Measurements from ENCODE around the gene HOXD8. TPM values are rescaled to one million over a fixed set of nuclear protein-coding genes. Genes with fewer than 3 reads are reported as not detected.

The HOXD8 gene
- total and polyA plus RNA-seq, 5 donors, result 0.11 to 0.63 (median 0.38) TPM

DNA sequence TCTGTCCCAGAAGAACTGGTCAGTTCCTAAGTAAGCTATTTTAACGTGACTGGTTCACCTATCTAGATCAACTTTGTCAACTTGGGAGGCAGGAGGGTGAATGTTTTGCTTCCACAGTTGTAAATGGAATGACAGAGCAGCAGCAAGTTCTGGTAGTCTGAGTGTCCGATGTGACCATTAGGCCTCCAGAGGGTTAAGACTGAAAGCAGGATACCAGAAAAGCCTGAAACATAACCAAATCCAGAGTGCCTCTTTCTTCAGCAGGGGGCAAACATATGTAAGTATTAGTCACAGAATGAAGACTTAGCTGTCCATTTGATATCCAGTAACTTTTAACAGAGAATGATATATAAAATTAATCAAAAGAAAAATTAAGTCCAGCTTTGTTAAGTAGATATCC, 36.8 kb downstream of the HOXD8 start:
- no peak overlapping the region for H3K4me3 ChIP-seq (ENCODE audit: low read length)
- 37% methylated on average over 2 of the region's 2 CpGs for WGBS
- intact Hi-C loops (cut with DNase I), result no loop called here
- H3K4me1 ChIP-seq (ENCODE audit: control insufficient read depth, insufficient read depth, low read length), result no peaks in the 10 kb centered on the region
- no peaks in the 10 kb centered on the region for H3K9me3 ChIP-seq (ENCODE audit: control insufficient read depth, low read length)
- DNase-seq (no peak), ATAC-seq (no peak)
- no peak overlapping the region for H3K27ac ChIP-seq (ENCODE audit: low read length)
- H3K27me3 ChIP-seq (ENCODE audit: control insufficient read depth, insufficient read depth), result peaks cover 11% of the 10 kb centered on the region

DNA sequence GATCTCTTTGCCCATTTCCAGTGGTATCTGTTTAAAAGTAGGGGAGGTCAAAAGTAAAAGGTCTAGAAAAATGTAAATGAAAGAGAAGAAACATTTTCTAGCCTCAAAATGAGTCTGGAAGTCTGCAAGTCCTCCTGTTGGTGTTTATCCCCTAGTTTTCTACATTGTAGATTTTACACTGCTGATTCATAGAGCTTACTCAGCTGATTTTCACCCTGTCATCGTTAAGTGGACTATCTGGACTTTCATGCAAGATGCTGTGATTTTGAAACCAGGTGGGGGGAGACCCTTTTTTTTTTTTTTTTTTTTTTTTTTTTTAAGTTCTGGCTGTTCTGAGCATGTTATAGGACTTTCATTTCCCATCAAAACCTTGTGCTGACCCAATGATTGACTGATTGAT, 37.9 kb downstream of the HOXD8 start:
- H3K27ac ChIP-seq (ENCODE audit: low read length), result no peak overlapping the region
- no peak for ATAC-seq
- no peaks in the 10 kb centered on the region for H3K4me1 ChIP-seq (ENCODE audit: control insufficient read depth, insufficient read depth, low read length)
- peaks cover 11% of the 10 kb centered on the region for H3K27me3 ChIP-seq (ENCODE audit: control insufficient read depth, insufficient read depth)
- intact Hi-C loops (cut with DNase I), result no loop called here
- DNase-seq, result no peak
- WGBS, result 80% methylated on average over 1 of the region's 1 CpG
- H3K4me3 ChIP-seq (ENCODE audit: low read length), result no peak overlapping the region
- H3K9me3 ChIP-seq (ENCODE audit: control insufficient read depth, low read length), result no peaks in the 10 kb centered on the region

DNA sequence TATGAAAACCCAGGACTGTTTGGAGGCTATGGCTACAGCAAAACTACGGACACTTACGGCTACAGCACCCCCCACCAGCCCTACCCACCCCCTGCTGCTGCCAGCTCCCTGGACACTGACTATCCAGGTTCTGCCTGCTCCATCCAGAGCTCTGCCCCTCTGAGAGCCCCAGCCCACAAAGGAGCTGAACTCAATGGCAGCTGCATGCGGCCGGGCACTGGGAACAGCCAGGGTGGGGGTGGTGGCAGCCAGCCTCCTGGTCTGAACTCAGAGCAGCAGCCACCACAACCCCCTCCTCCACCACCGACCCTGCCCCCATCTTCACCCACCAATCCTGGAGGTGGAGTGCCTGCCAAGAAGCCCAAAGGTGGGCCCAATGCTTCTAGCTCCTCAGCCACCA, 39.7 kb downstream of the HOXD8 start:
- no peak overlapping the region for H3K4me3 ChIP-seq (ENCODE audit: low read length)
- intact Hi-C loops (cut with DNase I), result no loop called here
- WGBS, result 78% methylated on average over 5 of the region's 5 CpGs
- ATAC-seq (no peak), DNase-seq (no peak)
- no peaks in the 10 kb centered on the region for H3K9me3 ChIP-seq (ENCODE audit: control insufficient read depth, low read length)
- no peak overlapping the region for H3K27ac ChIP-seq (ENCODE audit: low read length)
- H3K27me3 ChIP-seq (ENCODE audit: control insufficient read depth, insufficient read depth), result peaks cover 11% of the 10 kb centered on the region
- H3K4me1 ChIP-seq (ENCODE audit: control insufficient read depth, insufficient read depth, low read length), result no peaks in the 10 kb centered on the region

DNA sequence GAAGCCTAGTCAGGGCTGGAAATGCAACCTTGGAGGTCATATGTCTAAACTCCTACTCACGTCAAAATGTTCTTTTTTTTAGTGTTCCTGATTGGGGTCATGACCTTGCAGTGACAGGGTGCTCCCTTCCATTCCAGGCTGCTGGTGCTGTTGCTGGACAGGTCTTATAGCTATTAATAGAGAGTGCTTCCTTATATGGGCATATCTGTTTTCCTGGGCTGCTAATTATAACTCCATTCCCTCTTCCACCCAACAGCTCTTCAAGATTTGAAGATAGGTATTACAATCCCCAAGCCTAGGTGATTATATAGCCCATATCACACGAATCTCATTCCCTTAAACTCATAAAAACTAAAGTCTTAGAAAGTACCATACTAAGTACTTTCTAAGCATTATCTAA, 40.2 kb downstream of the HOXD8 start:
- no peaks in the 10 kb centered on the region for H3K4me1 ChIP-seq (ENCODE audit: control insufficient read depth, insufficient read depth, low read length)
- no peaks in the 10 kb centered on the region for H3K9me3 ChIP-seq (ENCODE audit: control insufficient read depth, low read length)
- no peak overlapping the region for H3K27ac ChIP-seq (ENCODE audit: low read length)
- ATAC-seq, result no peak
- H3K4me3 ChIP-seq (ENCODE audit: low read length), result no peak overlapping the region
- 65% methylated on average over 2 of the region's 2 CpGs for WGBS
- H3K27me3 ChIP-seq (ENCODE audit: control insufficient read depth, insufficient read depth), result peaks cover 11% of the 10 kb centered on the region
- no peak for DNase-seq
- intact Hi-C loops (cut with DNase I), result no loop called here

DNA sequence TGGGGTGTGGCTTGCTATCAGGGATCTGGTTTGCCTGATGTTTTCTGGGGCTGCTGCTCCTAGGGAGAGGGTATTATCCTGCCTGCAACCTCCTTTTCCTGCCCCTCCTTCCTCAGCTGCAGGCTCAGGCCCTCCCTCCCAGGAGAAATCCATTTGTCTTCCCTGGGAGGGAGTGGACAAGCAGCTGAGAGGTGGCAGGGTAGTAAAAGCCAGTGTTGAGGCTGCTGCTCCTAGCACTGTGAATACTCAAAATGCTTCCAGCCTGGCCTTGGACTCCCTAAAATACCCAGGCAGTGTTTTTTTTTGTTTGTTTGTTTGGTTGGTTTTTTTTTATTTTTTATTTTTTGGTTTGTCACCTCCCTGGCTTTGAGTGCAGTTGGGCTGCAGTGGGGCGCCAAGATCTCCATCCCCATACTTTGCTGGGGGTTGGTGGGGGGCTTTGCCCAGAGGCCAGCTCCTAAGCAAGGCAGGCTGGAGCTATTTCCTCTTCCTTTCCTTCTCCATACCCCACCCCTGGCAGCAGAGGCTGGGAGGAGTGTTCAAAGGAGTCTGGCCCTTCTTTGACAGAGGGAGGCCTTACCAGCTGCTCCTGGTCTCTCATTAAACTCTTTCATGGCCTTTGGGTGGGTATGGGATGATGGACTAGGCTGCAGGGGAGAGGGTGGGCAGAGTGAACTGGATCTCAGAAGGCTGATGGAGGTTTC, 41.2 kb downstream of the HOXD8 start:
- ATAC-seq, result no peak
- no peak for DNase-seq
- Histone ChIP-seq H3K9me3 (ENCODE audit: control insufficient read depth, low read length) (no peaks in the 10 kb centered on the region), H3K27me3 (ENCODE audit: control insufficient read depth, insufficient read depth) (peaks cover 11% of the 10 kb centered on the region), H3K4me3 (ENCODE audit: low read length) (no peak overlapping the region), H3K27ac (ENCODE audit: low read length) (no peak overlapping the region), H3K4me1 (ENCODE audit: control insufficient read depth, insufficient read depth, low read length) (no peaks in the 10 kb centered on the region)
- 89% methylated on average over 1 of the region's 1 CpG for WGBS
- intact Hi-C loops (cut with DNase I), result no loop called here

DNA sequence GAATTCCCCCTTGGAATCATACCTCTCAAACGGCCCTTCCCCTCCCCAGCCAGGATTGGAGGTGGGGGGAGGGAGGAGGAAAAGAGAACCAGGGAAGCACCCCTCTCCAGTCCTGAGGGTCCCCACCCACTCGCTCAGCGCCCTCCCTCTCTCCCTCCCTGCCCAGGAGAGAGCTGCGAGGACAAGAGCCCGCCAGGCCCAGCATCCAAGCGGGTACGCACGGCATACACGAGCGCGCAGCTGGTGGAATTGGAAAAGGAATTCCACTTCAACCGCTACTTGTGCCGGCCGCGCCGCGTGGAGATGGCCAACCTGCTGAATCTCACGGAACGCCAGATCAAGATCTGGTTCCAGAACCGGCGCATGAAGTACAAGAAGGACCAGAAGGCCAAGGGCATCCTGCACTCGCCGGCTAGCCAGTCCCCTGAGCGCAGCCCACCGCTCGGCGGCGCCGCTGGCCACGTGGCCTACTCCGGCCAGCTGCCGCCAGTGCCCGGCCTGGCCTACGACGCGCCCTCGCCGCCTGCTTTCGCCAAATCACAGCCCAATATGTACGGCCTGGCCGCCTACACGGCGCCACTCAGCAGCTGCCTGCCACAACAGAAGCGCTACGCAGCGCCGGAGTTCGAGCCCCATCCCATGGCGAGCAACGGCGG, 42.0 kb downstream of the HOXD8 start:
- ATAC-seq (peak in 1 of 2 donors; percentile 38), DNase-seq (no peak)
- Histone ChIP-seq H3K27ac (ENCODE audit: low read length) (no peak overlapping the region), H3K4me1 (ENCODE audit: control insufficient read depth, insufficient read depth, low read length) (no peaks in the 10 kb centered on the region), H3K27me3 (ENCODE audit: control insufficient read depth, insufficient read depth) (peaks cover 11% of the 10 kb centered on the region), H3K9me3 (ENCODE audit: control insufficient read depth, low read length) (no peaks in the 10 kb centered on the region), H3K4me3 (ENCODE audit: low read length) (no peak overlapping the region)
- WGBS, result 15% methylated on average over 51 of the region's 51 CpGs
- intact Hi-C loops (cut with DNase I), result no loop called here

DNA sequence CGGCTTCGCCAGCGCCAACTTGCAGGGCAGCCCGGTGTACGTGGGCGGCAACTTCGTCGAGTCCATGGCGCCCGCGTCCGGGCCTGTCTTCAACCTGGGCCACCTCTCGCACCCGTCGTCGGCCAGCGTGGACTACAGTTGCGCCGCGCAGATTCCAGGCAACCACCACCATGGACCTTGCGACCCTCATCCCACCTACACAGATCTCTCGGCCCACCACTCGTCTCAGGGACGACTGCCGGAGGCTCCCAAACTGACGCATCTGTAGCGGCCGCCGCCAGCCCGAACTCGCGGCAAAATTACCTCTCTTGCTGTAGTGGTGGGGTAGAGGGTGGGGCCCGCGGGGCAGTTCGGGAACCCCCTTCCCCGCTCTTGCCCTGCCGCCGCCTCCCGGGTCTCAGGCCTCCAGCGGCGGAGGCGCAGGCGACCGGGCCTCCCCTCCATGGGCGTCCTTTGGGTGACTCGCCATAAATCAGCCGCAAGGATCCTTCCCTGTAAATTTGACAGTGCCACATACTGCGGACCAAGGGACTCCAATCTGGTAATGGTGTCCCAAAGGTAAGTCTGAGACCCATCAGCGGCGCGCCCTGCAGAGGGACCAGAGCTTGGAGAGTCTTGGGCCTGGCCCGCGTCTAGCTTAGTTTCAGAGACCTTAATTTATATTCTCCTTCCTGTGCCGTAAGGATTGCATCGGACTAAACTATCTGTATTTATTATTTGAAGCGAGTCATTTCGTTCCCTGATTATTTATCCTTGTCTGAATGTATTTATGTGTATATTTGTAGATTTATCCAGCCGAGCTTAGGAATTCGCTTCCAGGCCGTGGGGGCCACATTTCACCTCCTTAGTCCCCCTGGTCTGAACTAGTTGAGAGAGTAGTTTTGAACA, 42.7 kb downstream of the HOXD8 start:
- ATAC-seq, result no peak

DNA sequence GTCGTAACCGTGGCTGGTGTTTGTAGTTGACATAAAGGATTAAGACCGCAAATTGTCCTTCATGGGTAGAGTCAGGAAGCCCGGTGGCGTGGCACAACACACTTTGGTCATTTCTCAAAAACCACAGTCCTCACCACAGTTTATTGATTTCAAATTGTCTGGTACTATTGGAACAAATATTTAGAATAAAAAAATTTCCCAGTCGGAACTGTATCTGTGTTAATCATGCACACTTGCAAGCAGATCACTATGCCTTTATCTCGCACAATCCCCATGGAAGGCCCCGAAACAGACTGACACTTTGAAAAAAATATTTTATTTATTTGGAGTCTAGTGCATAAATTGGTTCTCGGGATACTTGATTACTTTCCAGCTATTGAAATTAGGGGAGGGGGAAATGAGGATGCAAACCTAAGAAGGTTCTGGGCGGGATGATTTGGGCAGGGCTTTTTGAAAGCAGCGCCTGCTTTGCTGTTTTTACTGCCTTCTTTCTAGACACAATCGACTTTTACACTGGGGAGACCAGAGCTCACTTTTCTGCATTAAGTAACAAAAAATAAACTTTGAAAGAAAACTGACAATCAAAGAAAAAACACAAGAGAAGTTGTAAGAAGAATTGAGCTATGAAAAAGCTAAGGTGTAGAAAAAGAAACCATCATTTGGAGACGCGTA, 43.5 kb downstream of the HOXD8 start:
- DNase-seq, result no peak
- Histone ChIP-seq H3K27ac (ENCODE audit: low read length) (no peak overlapping the region), H3K27me3 (ENCODE audit: control insufficient read depth, insufficient read depth) (peaks cover 7% of the 10 kb centered on the region), H3K4me1 (ENCODE audit: control insufficient read depth, insufficient read depth, low read length) (no peaks in the 10 kb centered on the region), H3K9me3 (ENCODE audit: control insufficient read depth, low read length) (no peaks in the 10 kb centered on the region), H3K4me3 (ENCODE audit: low read length) (no peak overlapping the region)
- intact Hi-C loops (cut with DNase I), result no loop called here
- no peak for ATAC-seq
- WGBS, result 28% methylated on average over 14 of the region's 14 CpGs

More for the DNA sequence above, 42.7 kb downstream of the HOXD8 start:
- intact Hi-C loops (cut with DNase I), result no loop called here
- Histone ChIP-seq H3K4me3 (ENCODE audit: low read length) (no peak overlapping the region), H3K27ac (ENCODE audit: low read length) (no peak overlapping the region), H3K9me3 (ENCODE audit: control insufficient read depth, low read length) (no peaks in the 10 kb centered on the region), H3K4me1 (ENCODE audit: control insufficient read depth, insufficient read depth, low read length) (no peaks in the 10 kb centered on the region), H3K27me3 (ENCODE audit: control insufficient read depth, insufficient read depth) (peaks cover 10% of the 10 kb centered on the region)
- DNase-seq, result no peak
- WGBS, result 17% methylated on average over 60 of the region's 60 CpGs

DNA sequence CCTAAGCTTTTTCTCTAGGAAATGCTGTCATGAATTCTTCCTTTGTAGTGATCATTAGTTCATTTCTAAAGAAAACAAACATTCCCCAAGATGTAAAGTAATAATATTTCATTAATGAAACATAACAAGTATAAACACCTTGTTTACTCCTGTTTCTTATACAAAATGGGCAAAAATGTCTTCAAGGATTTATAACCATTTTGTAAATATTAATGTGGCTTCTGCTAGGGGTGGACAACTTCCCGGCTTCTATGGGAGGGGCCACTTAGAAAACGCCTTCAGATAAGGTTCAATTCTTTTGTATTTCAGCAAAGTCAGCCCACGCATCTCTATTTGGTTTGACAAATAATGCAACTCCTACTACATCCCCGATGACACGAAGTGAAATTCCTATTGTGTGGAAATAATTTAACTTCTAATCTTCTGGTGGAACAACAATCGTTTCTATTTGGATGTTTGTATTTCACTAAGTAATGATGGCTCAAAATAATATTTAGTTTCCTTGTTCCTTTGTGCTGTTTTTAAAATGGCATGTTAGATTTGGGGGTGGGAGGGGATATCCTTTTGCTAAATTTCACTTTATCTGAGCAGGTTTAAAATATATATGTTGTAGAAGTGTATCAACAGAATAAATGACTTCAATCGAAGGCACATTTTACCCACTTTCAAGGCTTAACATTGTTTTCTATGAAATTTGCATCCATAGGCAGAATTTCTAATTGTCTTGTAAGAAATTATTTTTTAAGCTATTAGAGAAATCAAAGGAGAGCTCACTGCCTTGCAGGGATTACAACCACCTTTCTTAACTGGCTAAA, 44.3 kb downstream of the HOXD8 start:
- H3K9me3 ChIP-seq (ENCODE audit: control insufficient read depth, low read length), result no peaks in the 10 kb centered on the region
- no peak overlapping the region for H3K27ac ChIP-seq (ENCODE audit: low read length)
- intact Hi-C loops (cut with DNase I), result no loop called here
- no peak for DNase-seq
- no peak for ATAC-seq
- WGBS, result 14% methylated on average over 7 of the region's 7 CpGs
- H3K4me3 ChIP-seq (ENCODE audit: low read length), result no peak overlapping the region
- no peaks in the 10 kb centered on the region for H3K4me1 ChIP-seq (ENCODE audit: control insufficient read depth, insufficient read depth, low read length)
- H3K27me3 ChIP-seq (ENCODE audit: control insufficient read depth, insufficient read depth), result peaks cover 7% of the 10 kb centered on the region

DNA sequence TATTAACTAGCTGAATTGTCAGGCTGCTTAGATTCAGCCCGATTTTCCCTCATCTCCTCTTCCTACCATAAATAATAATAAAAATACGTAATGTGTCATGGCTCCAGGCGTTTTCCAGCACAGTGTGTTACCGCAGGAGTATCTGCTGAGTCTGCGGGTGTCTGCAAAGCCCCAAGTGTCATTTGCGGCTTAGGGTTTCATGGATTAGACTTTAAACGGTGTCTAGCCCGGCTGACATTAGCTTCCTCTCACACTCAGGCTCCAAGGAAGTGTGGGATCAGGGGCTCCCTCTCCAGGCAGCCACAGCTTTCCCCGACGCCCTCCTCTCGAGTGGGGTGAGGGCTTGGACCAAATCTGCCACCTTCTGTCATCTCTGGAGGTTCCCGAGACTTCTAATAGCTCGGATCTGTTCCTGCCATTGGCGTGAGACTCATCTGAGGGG, 44.9 kb downstream of the HOXD8 start:
- 12% methylated on average over 14 of the region's 14 CpGs for WGBS
- no peak overlapping the region for H3K27ac ChIP-seq (ENCODE audit: low read length)
- H3K4me3 ChIP-seq (ENCODE audit: low read length), result no peak overlapping the region
- no peak for DNase-seq
- no peaks in the 10 kb centered on the region for H3K4me1 ChIP-seq (ENCODE audit: control insufficient read depth, insufficient read depth, low read length)
- no peak for ATAC-seq
- H3K9me3 ChIP-seq (ENCODE audit: control insufficient read depth, low read length), result no peaks in the 10 kb centered on the region
- H3K27me3 ChIP-seq (ENCODE audit: control insufficient read depth, insufficient read depth), result peaks cover 7% of the 10 kb centered on the region
- intact Hi-C loops (cut with DNase I), result no loop called here
